HEK293 (cell line): ENCODE measurements around the gene KLK1.

Source experiments
- CTCF ChIA-PET: fragments of 350-600 bp; formaldehyde crosslinking; extraction: SDS; loops from one replicate; lab custom pipeline; 2021; ENCODE audit warnings: antibody characterized with exemption; lab: Yijun Ruan, JAX
- POLR2A ChIA-PET: fragments of 300-600 bp; formaldehyde crosslinking; extraction: SDS; loops from one replicate; lab custom pipeline; 2020; ENCODE audit warnings: antibody characterized with exemption, inconsistent platforms; lab: Yijun Ruan, JAX
- H3K27ac ChIP-seq: fragments of 200-500 bp; sonication (Bioruptor generic); 2 replicates; pipeline ENCODE4 v1.5.1; 2014; ENCODE audit warnings: low read depth, low read length, control low read depth, inconsistent platforms; ENCODE audit errors: extremely low read depth
- H3K36me3 ChIP-seq, 2 experiments: fragments of 200-500 bp in 1 of 2; sonication (Bioruptor generic) in 1 of 2; 1 replicate in 1 of 2; 2 replicates in 1 of 2; pipeline ENCODE4 v1.5.1; 2014 to 2017; ENCODE audit warnings: inconsistent platforms in 2 of 2, low read length in 2 of 2; ENCODE audit not compliant: control insufficient read depth in 2 of 2, insufficient read depth in 1 of 2
- H3K4me1 ChIP-seq: fragments of 200-500 bp; sonication (Bioruptor generic); 2 replicates; pipeline ENCODE4 v1.5.1; 2014; ENCODE audit warnings: mild to moderate bottlenecking, low read length, inconsistent platforms; ENCODE audit not compliant: control insufficient read depth, insufficient read depth
- H3K4me3 ChIP-seq: 2 replicates; pipeline ENCODE4 v1.5.1; 2011; ENCODE audit warnings: low read depth, mild to moderate bottlenecking, control low read depth, low read length, moderate library complexity
- H3K9me3 ChIP-seq: fragments of 200-500 bp; sonication (Bioruptor generic); 2 replicates; pipeline ENCODE4 v1.5.1; 2014; ENCODE audit warnings: low read depth, low read length, inconsistent platforms; ENCODE audit not compliant: control insufficient read depth, insufficient read depth
- BCL11A ChIP-seq: fragments of 450-650 bp; formaldehyde crosslinking; IDR thresholded peaks from 2 replicates; pipeline ENCODE4 v1.5.1; 2016; ENCODE audit warnings: low read depth, missing biosample characterization, missing genetic modification characterization
- GLIS1 ChIP-seq: fragments of 450-650 bp; formaldehyde crosslinking; IDR thresholded peaks from 2 replicates; pipeline ENCODE4 v1.5.1; 2016; ENCODE audit warnings: missing biosample characterization, missing genetic modification characterization
- PATZ1 ChIP-seq: fragments of 450-650 bp; formaldehyde crosslinking; IDR thresholded peaks from 2 replicates; pipeline ENCODE4 v1.5.1; 2016; ENCODE audit warnings: missing biosample characterization, missing genetic modification characterization
- WT1 ChIP-seq: fragments of 450-650 bp; formaldehyde crosslinking; IDR thresholded peaks from 2 replicates; pipeline ENCODE4 v1.5.1; 2016; ENCODE audit warnings: missing biosample characterization, missing genetic modification characterization
- YY2 ChIP-seq: fragments of 450-650 bp; formaldehyde crosslinking; IDR thresholded peaks from 2 replicates; pipeline ENCODE4 v1.5.1; 2016; ENCODE audit warnings: missing biosample characterization, missing genetic modification characterization
- ZBTB7A ChIP-seq: fragments of 450-650 bp; formaldehyde crosslinking; IDR thresholded peaks from 2 replicates; pipeline ENCODE4 v1.5.1; 2016; ENCODE audit warnings: low read depth, missing biosample characterization, missing genetic modification characterization
- ZNF114 ChIP-seq: fragments of 450-650 bp; formaldehyde crosslinking; IDR thresholded peaks from 2 replicates; pipeline ENCODE4 v1.5.0; 2017; ENCODE audit warnings: missing biosample characterization, missing genetic modification characterization
- ZNF132 ChIP-seq: fragments of 450-650 bp; formaldehyde crosslinking; IDR thresholded peaks from 2 replicates; pipeline ENCODE4 v1.5.1; 2017; ENCODE audit warnings: missing biosample characterization, missing genetic modification characterization, borderline replicate concordance
- ZNF2 ChIP-seq: fragments of 450-650 bp; formaldehyde crosslinking; IDR thresholded peaks from 2 replicates; pipeline ENCODE4 v1.5.1; 2016; ENCODE audit warnings: missing biosample characterization, missing genetic modification characterization
- ZNF221 ChIP-seq: fragments of 450-650 bp; formaldehyde crosslinking; IDR thresholded peaks from 2 replicates; pipeline ENCODE4 v1.5.1; 2017; ENCODE audit warnings: missing biosample characterization, missing genetic modification characterization, borderline replicate concordance
- ZNF280D ChIP-seq: fragments of 450-650 bp; formaldehyde crosslinking; IDR thresholded peaks from 2 replicates; pipeline ENCODE4 v1.5.1; 2016; ENCODE audit warnings: missing biosample characterization, missing genetic modification characterization
- ZNF324 ChIP-seq: fragments of 450-650 bp; formaldehyde crosslinking; IDR thresholded peaks from 2 replicates; pipeline ENCODE4 v1.5.1; 2016; ENCODE audit warnings: missing biosample characterization, missing genetic modification characterization
- ZNF354C ChIP-seq: fragments of 450-650 bp; formaldehyde crosslinking; IDR thresholded peaks from 2 replicates; pipeline ENCODE4 v1.5.1; 2016; ENCODE audit warnings: missing biosample characterization, missing genetic modification characterization, low read depth, borderline replicate concordance
- ZNF560 ChIP-seq: fragments of 450-650 bp; formaldehyde crosslinking; IDR thresholded peaks from 2 replicates; pipeline ENCODE4 v1.5.1; 2017; ENCODE audit warnings: missing biosample characterization, missing genetic modification characterization, borderline replicate concordance
- ZNF561 ChIP-seq: fragments of 450-650 bp; IDR thresholded peaks from 2 replicates; pipeline ENCODE4 v1.5.1; 2018; ENCODE audit warnings: missing biosample characterization, missing genetic modification characterization, borderline replicate concordance
- ZNF596 ChIP-seq: fragments of 450-650 bp; IDR thresholded peaks from 2 replicates; pipeline ENCODE4 v1.5.0; 2018; ENCODE audit warnings: missing biosample characterization, mild to moderate bottlenecking, missing genetic modification characterization, moderate library complexity
- ZSCAN4 ChIP-seq: fragments of 450-650 bp; formaldehyde crosslinking; IDR thresholded peaks from 2 replicates; pipeline ENCODE4 v1.5.1; 2017; ENCODE audit warnings: missing biosample characterization, missing genetic modification characterization
- TF ChIP-seq, protein P1 (sequence below): fragments of 450-650 bp; formaldehyde crosslinking; IDR thresholded peaks from 2 replicates; pipeline ENCODE4 v1.5.1; 2017; ENCODE audit warnings: missing biosample characterization, missing genetic modification characterization
- TF ChIP-seq, protein P2 (sequence below): fragments of 450-650 bp; formaldehyde crosslinking; IDR thresholded peaks from 2 replicates; pipeline ENCODE4 v1.5.1; 2016; ENCODE audit warnings: missing biosample characterization, missing genetic modification characterization, low read depth
- TF ChIP-seq, protein P3 (sequence below): fragments of 450-650 bp; formaldehyde crosslinking; IDR thresholded peaks from 2 replicates; pipeline ENCODE4 v1.5.1; 2016; ENCODE audit warnings: missing biosample characterization, missing genetic modification characterization

Gene KLK1

GRCh38 chr19:50795664-50796073 is 27.9 kb downstream of the KLK1 start (continued):
- TF ChIP-seq ZNF280D (tag by site-specific recombination) (peak; percentile 70; the same call in 1 of the 2 replicates), ZBTB7A (tag by site-specific recombination) (no peak), ZNF560 (tag by site-specific recombination) (no peak), GLIS1 (tag by site-specific recombination) (no peak), ZNF221 (tag by site-specific recombination) (no peak)

DNA sequence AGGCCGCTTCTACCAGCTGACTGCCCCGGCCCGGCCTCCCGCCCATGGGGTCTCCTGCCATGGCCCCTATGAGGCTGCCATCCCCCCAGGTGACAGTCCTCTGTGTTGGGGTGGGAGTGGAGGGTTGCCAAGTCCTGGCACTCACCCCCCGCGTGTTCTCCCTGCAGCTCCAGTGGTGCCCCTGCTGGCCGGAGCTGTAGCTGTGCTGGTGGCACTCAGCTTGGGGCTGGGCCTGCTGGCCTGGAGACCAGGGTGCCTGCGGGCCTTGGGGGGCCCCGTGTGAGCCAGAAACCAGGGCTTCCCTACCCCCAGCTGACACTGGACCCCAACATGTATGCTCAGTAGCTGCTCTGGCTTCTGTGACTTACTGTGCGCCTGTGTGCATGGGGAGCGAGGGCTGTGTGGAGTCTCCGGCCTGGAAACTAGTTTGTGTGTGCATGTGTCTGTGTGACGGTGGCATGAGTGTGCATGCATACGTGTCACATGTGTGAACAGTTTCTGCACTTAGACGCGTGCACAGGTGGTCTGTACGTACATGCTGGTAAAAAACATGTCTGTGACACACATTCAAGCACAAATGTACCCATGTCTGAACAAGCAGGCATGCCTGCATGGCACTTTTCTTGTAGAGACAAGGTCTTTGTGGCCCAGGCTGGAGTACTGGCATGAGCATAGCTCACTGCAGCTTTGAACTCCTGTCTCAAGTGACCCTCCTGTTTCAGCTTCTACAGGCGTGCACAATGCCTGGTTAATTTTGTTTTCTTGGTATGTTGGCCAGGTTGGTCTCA is 28.5 kb downstream of the KLK1 start:
- Histone ChIP-seq H3K9me3 (no peaks in the 10 kb centered on the region), H3K4me1 (peaks cover 4% of the 10 kb centered on the region; the same call in 1 of the 2 replicates), H3K4me3 (no peak overlapping the region), H3K36me3 (peaks cover 8 to 50% of the 10 kb centered on the region in 2 experiments; a peak in 2 of 3 replicates), H3K27ac (no peak overlapping the region)
- ChIA-PET CTCF (interaction anchor here (0.6 to 9.4 kb wide), 4 partner anchors 11 to 126 kb away, joined by 3 to 79 read pairs (median 6); no protein-coding TSS in a partner anchor), POLR2A (interaction anchor here (0.8 to 7.9 kb wide), 9 partner anchors 8 to 466 kb away, joined by 3 to 85 read pairs (median 3); partner anchors contain the start of gene KCNC3)
- no peak for TF ChIP-seq ZSCAN4 (tag by site-specific recombination)
- no peak; the same call in 1 of the 2 replicates for TF ChIP-seq ZNF596 (tag by site-specific recombination)
- no peak for TF ChIP-seq YY2
- TF ChIP-seq, protein P1, sequence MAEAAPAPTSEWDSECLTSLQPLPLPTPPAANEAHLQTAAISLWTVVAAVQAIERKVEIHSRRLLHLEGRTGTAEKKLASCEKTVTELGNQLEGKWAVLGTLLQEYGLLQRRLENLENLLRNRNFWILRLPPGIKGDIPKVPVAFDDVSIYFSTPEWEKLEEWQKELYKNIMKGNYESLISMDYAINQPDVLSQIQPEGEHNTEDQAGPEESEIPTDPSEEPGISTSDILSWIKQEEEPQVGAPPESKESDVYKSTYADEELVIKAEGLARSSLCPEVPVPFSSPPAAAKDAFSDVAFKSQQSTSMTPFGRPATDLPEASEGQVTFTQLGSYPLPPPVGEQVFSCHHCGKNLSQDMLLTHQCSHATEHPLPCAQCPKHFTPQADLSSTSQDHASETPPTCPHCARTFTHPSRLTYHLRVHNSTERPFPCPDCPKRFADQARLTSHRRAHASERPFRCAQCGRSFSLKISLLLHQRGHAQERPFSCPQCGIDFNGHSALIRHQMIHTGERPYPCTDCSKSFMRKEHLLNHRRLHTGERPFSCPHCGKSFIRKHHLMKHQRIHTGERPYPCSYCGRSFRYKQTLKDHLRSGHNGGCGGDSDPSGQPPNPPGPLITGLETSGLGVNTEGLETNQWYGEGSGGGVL: peak; percentile 74
- no peak for TF ChIP-seq ZNF354C (tag by site-specific recombination)
- no peak for TF ChIP-seq ZNF561
- TF ChIP-seq ZNF132 (tag by site-specific recombination): no peak
- TF ChIP-seq ZNF2 (tag by site-specific recombination): peak; percentile 42; the same call in 1 of the 2 replicates
- TF ChIP-seq, protein P2, sequence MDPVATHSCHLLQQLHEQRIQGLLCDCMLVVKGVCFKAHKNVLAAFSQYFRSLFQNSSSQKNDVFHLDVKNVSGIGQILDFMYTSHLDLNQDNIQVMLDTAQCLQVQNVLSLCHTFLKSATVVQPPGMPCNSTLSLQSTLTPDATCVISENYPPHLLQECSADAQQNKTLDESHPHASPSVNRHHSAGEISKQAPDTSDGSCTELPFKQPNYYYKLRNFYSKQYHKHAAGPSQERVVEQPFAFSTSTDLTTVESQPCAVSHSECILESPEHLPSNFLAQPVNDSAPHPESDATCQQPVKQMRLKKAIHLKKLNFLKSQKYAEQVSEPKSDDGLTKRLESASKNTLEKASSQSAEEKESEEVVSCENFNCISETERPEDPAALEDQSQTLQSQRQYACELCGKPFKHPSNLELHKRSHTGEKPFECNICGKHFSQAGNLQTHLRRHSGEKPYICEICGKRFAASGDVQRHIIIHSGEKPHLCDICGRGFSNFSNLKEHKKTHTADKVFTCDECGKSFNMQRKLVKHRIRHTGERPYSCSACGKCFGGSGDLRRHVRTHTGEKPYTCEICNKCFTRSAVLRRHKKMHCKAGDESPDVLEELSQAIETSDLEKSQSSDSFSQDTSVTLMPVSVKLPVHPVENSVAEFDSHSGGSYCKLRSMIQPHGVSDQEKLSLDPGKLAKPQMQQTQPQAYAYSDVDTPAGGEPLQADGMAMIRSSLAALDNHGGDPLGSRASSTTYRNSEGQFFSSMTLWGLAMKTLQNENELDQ (tag by site-specific recombination): no peak
- TF ChIP-seq BCL11A: peak; percentile 65; the same call in 1 of the 2 replicates
- TF ChIP-seq WT1 (tag by site-specific recombination): no peak
- TF ChIP-seq, protein P3, sequence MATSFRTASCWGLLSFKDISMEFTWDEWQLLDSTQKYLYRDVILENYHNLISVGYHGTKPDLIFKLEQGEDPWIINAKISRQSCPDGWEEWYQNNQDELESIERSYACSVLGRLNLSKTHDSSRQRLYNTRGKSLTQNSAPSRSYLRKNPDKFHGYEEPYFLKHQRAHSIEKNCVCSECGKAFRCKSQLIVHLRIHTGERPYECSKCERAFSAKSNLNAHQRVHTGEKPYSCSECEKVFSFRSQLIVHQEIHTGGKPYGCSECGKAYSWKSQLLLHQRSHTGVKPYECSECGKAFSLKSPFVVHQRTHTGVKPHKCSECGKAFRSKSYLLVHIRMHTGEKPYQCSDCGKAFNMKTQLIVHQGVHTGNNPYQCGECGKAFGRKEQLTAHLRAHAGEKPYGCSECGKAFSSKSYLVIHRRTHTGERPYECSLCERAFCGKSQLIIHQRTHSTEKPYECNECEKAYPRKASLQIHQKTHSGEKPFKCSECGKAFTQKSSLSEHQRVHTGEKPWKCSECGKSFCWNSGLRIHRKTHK: no peak
- peak; percentile 30; the same call in 1 of the 2 replicates for TF ChIP-seq ZBTB7A (tag by site-specific recombination)
- no peak for TF ChIP-seq ZNF114 (tag by site-specific recombination)
- no peak for TF ChIP-seq ZNF324 (tag by site-specific recombination)
- TF ChIP-seq PATZ1: peak; percentile 96
